H7 (cell line): ENCODE results near the gene L3HYPDH. TPM values are rescaled to one million over a fixed set of nuclear protein-coding genes. Genes with fewer than 3 reads are reported as not detected.

Experiments used
- DNase-seq: peaks from one replicate; pipeline ENCODE4 v3.0.0; 2012
- H3K27me3 ChIP-seq: 2 replicates; pipeline ENCODE4 v1.6.0; 2011; ENCODE audit warnings: mild to moderate bottlenecking, low read length; ENCODE audit not compliant: control insufficient read depth, insufficient read depth
- H3K36me3 ChIP-seq: replicated peaks from 2 replicates; pipeline ENCODE4 v1.5.1; 2011; ENCODE audit warnings: low read length; ENCODE audit not compliant: control insufficient read depth, insufficient read depth
- H3K4me3 ChIP-seq: 2 replicates; pipeline ENCODE4 v1.5.1; 2011; ENCODE audit warnings: low read depth, mild to moderate bottlenecking, control low read depth, low read length, moderate library complexity; ENCODE audit not compliant: insufficient read depth
- total RNA-seq: library from RNA; depleted of rRNA; stranded (reverse); fragments of >200 nt; shearing (Covaris generic); gene quantifications from 2 replicates; pipeline ENCODE4 v1.2.3, GENCODE V29; 2014; rRNA removed

Gene L3HYPDH
- 18.6 and 27.9 TPM in 2 replicates for total RNA-seq

DNA sequence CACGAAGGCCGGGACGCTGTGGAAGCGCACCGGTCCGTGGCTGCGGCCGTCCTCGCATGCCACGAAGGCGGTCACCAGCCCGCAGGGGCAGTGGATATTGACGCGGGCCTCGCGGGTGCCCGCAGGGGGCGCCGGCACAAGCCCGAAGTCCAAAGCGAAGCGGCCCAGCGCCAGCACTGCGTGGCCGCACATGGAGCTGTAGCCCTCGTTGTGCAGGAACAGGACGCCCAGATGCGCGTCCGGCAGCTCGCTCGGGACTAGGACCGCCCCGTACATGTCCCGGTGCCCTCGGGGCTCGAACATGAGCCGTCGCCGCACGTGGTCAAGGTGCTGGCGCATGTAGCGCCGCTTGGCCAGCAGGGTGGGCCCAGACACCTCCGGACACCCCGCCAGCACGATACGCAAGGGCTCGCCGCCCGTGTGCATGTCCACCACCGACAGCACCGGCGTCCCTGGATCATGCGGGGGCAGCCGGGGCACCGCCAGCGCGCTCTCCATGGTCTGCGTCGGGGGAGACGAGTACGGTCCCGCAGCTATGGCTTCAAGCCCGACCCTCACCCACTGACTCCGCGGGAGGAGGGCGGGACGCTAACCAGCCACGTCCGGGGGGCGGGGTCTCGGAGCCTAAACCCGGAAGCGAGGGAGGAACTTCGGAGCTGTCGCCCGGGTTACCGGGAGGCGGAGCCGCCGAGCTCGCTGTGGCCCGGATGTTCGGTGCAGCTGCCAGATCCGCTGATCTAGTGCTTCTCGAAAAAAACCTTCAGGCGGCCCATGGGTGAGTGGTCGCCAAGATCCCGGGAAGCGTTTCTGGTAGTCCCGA lies at the start of gene L3HYPDH, which contains the start of gene JKAMP:
Gene L3HYPDH (minus strand): TSS at position 590 of the 820 bp plus-strand sequence. CDS start 92 bp downstream, at position 498.
Gene JKAMP (plus strand): TSS at position 699 of the 820 bp plus-strand sequence. CDS start 73 bp downstream, at position 772.
- Histone ChIP-seq H3K4me3 (peak within 1 kb of the TSS; percentile 83), H3K27me3 (no peaks in the 10 kb centered on the region)

DNA sequence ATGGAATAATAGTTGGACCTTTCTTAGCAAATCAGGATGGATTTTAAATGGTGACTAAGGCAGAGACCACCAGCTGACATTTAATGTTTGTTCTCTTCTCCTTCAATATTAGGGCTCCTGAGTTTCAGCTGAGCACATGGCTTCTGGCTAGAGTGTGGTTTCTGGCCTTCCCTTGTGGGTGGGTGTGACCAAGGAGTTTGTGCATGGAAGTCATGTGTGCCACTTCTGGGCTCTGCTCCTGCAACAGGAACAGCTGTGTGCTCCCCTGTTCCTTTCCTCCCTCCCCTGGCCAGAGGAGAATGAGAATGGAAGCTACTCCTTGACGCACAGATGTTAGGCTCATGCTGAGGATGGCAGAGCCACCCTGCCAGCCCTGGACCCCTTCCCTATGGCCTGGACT lies 48.2 kb upstream of the L3HYPDH start:
- no peak for DNase-seq
- Histone ChIP-seq H3K36me3 (no peaks in the 10 kb centered on the region), H3K4me3 (no peak overlapping the region), H3K27me3 (no peaks in the 10 kb centered on the region)

More for the DNA sequence above, at the start of gene L3HYPDH, which contains the start of gene JKAMP:
- H3K36me3 ChIP-seq, result peaks cover 5% of the 10 kb centered on the region
- peak; percentile 95 for DNase-seq

DNA sequence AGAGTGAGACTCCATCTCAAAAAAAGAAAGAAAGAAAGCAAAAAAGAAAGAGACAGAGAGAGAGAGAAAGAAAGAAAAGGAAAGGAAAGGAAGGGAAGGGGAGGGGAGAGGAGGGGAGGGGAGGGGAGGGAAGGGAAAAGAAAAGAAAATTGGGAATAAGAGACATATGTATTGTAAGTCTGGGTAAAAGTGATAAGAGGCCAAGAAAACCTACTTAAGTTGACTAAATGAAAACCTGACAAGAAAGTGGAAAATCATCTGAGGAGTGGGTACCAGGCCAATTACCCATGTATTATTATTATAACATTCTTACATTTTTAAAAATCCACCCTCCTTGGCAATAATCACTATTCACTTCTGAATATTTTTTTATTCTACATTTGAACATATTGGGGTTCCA lies 46.1 kb upstream of the L3HYPDH start:
- no peaks in the 10 kb centered on the region for H3K27me3 ChIP-seq
- no peak overlapping the region for H3K4me3 ChIP-seq
- no peak for DNase-seq
- H3K36me3 ChIP-seq, result no peaks in the 10 kb centered on the region

DNA sequence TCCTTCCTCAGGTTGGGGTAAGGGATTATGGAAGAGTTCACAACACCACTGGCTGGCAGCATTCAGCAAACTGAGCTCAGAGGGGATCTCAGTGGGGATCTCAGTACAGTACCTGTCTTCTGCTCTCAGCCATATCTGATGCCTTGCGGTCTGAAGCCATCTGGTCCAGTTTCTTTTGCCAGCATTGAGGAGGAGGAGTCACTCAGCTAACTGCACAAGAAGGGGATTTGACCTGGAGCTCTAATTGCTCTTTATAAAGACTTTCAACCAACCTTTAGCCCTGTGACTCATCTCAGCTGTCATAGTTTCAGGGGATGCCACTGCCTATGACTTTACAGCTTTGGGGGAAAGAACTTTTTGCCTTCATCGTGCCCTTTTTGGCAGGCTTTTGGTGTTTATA lies 45.0 kb upstream of the L3HYPDH start:
- Histone ChIP-seq H3K27me3 (no peaks in the 10 kb centered on the region), H3K36me3 (no peaks in the 10 kb centered on the region), H3K4me3 (no peak overlapping the region)
- DNase-seq, result no peak

DNA sequence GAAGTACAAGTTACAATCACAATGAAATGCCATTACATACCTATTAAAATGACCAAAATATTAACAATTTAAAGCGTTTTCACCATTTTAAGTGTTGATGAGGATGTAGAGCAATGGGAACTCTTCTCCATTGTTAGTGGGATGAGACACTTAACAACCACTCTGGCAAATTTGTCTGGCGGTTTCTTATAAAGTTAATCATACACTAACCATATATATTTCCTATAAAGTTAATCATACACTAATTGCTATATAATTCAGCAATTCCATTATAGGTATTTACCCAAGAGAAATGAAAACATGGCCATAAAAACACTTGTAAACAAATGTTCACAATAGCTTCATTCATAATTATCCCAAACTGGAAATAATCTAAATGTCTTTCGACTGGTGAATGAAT lies 36.0 kb upstream of the L3HYPDH start:
- DNase-seq, result no peak
- H3K36me3 ChIP-seq, result no peaks in the 10 kb centered on the region
- no peaks in the 10 kb centered on the region for H3K27me3 ChIP-seq
- no peak overlapping the region for H3K4me3 ChIP-seq

DNA sequence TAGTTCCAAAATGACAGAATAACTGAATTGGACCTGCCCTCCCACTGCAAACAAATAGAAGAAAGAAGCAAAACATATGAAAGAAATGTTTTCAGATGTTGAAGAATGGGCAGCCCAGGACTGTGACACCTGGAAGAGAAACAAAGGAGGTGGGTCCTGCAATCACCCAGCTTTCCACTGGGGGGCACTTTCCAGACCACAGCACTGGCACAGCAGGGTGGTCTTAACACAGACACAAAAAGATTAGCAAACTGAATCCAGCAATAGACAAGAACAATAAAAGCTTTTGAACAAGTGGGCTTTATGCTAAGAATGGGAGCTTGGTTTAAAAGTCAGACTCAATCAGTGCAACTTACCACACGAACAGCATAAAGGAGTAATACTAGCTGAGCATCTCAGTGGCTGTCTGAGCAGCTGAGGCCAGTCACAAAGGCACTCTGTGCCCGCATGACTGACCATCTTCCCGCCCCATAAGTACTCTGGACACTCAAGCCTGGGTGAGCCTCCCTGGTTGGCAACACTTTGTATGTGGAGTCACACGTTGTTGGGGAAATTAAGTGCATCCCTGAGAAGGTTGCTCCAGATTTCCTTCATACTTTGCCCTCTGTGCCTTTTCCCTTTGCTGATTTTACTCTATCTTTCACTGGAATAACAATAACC lies 27.8 kb upstream of the L3HYPDH start:
- H3K4me3 ChIP-seq, result no peak overlapping the region
- DNase-seq, result peak; percentile 62
- H3K27me3 ChIP-seq, result no peaks in the 10 kb centered on the region
- no peaks in the 10 kb centered on the region for H3K36me3 ChIP-seq

DNA sequence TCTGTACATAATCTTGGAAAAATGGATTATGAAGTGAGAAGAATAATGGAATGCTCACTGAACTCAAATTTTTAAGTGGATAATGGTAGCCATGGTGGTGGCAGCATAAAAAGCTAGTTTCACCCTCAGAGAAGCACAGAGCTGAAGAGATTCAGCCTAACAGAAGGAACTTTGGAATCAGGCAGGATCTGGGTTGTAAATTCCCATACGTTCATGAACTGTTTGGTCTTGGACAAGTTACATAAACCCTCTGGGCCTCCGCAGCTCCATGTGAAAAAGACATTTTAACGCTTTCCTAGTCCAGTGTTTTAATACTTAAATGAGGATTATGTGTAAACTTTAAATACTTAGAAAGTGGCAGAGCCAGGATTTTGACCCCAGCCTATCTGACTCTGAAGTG lies 26.8 kb upstream of the L3HYPDH start:
- no peak for DNase-seq
- Histone ChIP-seq H3K4me3 (no peak overlapping the region), H3K27me3 (no peaks in the 10 kb centered on the region)

DNA sequence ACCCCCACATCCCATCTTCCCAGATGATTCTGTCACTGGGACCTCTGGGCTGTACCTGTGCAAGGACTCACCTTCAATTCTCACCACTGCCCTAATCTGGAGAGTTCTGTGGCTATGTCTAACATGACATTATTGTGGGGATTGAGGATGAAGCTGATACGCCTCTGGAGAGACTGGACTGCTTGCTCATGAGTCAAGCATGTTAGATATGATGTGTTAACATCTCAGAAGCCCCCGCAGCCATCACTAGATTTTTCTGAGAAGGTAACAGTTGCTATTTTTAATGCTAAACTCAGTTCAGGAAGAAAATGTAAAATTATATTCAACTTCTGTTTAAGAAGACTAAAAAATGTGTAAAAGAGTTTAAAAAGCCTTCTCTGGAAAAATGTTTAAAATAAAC lies 25.8 kb upstream of the L3HYPDH start:
- H3K27me3 ChIP-seq, result no peaks in the 10 kb centered on the region
- no peaks in the 10 kb centered on the region for H3K36me3 ChIP-seq
- no peak for DNase-seq
- no peak overlapping the region for H3K4me3 ChIP-seq

More for the DNA sequence above, 26.8 kb upstream of the L3HYPDH start:
- H3K36me3 ChIP-seq, result no peaks in the 10 kb centered on the region

DNA sequence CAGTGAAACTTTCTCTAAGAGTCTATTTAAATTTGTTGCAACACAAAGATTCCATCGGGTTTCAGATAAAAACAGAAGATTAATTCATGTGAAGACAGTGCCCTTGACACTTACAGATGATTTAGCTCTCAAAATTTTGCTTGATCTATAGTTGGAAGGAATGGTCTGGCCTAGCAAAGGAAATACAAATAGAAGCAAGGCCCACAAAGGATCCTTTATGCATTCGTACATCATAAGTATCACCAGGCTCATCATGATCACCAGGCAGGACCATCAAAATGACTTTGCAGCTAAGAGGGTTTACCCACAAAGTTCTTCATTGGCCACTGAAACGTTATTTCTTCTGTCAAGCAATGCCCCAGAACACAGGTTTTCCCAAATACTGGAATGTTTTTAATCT lies 24.9 kb upstream of the L3HYPDH start:
- H3K36me3 ChIP-seq, result no peaks in the 10 kb centered on the region
- DNase-seq, result no peak
- H3K27me3 ChIP-seq, result no peaks in the 10 kb centered on the region
- H3K4me3 ChIP-seq, result no peak overlapping the region

DNA sequence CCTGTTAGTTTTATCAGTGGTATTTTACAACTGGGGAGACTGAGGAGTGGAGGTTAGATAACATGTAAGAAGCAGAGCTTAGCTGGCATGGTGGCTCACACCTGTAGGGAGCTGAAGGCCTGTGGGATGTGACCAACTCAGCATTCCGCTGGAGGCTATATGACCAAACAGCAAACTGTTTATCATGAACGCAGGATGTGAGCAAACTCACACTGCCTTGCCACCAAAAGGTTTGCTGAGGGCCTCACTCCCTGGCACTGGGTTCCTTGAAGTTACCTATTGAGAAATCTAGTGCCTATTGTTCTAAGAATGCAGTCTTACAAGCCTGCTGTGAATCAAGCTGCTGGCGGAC lies 23.5 kb upstream of the L3HYPDH start:
- H3K27me3 ChIP-seq, result no peaks in the 10 kb centered on the region
- peaks cover 1% of the 10 kb centered on the region; the same call in 1 of the 2 replicates for H3K36me3 ChIP-seq
- no peak for DNase-seq
- no peak overlapping the region for H3K4me3 ChIP-seq

DNA sequence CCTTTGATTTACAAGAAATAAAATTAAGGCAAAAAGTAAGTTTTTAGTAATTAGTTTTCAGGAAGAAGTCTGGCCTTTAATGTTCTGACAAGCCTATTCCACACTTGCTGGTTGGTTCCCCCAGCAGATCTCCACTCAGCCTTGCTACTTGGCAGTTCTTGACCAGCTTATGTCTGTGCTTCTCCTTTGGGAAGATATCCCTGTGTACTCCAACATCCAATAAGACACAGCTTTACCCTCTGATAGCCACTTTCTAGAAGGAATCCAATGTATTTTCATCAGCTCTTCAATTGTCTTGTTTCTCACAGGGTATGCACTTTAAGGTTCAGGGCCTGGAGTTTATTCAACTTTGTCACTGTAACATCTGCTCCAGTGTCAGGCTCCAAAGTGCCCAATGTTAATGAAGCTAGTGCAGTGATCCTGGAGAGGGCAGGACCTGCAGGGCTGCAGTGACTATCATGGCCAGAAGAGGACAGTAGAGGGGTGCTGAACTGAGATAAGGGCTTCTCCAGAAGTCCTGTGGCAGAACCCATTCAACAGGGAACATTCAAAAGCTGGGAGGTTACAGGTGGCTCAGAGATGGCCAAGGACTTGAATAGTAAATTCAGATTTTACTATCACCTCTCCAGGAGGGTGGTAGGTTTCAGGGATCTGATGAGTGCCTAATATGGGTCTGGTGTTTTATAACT lies 23.0 kb upstream of the L3HYPDH start:
- Histone ChIP-seq H3K4me3 (no peak overlapping the region), H3K27me3 (no peaks in the 10 kb centered on the region), H3K36me3 (peaks cover 1% of the 10 kb centered on the region; the same call in 1 of the 2 replicates)
- DNase-seq, result peak; percentile 62

DNA sequence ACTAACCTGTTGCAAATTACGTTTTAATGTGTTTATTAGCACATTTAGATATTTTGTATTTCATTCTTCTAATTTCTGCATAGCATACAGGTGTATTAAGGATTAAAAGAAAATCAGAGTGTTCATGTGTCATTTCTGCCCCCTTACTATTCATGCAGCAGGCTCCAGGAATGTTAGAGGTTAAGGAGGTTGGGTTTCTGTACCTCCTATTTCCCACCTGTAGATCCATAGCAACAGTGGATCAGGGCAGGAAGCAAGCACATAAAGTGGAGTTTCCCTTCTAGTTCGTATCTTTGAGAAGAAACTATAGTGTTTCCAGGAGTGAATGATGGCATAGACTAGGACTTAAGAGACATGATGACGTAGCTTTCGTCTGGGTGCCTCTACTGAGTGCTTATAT lies 19.0 kb upstream of the L3HYPDH start:
- H3K27me3 ChIP-seq, result no peaks in the 10 kb centered on the region
- H3K36me3 ChIP-seq, result peaks cover 1% of the 10 kb centered on the region; the same call in 1 of the 2 replicates
- DNase-seq, result no peak
- H3K4me3 ChIP-seq, result no peak overlapping the region

DNA sequence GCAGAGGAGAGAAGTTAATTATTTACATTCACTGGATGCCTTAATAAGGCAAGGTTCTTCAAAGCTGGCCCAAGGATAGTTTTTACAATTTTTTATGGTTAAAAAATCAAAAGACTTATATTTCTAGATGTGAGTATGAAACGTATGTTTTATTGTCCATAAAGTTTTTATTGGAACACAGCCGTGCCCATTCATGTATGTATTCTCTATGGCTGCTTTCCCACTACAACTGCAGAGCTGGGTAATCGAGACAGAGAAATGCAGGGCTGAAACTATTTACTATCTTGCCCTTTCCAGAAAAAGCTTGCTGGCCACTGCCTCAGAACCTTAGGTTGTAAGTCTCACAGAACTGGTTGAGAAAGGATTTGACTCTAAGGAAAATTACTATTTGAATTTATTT lies 16.5 kb upstream of the L3HYPDH start:
- Histone ChIP-seq H3K4me3 (no peak overlapping the region), H3K36me3 (peaks cover 3% of the 10 kb centered on the region), H3K27me3 (no peaks in the 10 kb centered on the region)
- no peak for DNase-seq

DNA sequence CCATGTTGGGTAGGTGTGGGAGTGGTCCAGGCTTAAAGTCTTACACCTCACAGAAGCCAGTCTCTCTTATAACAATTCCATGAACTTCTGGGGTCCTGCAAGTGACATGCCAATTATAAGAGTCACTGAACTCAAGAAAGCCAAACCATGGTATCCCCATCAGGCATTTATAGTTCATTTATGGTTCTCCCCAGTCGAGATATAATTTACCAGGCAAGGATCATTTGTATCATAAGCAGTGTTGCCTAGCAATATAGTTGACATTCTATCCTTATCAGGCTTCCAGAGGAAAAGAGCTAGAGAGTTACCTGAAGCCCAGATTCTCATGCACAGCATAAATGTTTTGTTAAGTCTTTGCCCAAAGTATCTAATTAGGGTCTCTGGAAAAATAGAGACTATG lies 8.2 kb upstream of the L3HYPDH start:
- H3K27me3 ChIP-seq, result no peaks in the 10 kb centered on the region
- DNase-seq, result no peak
- H3K4me3 ChIP-seq, result no peak overlapping the region
- peaks cover 22% of the 10 kb centered on the region for H3K36me3 ChIP-seq
